Panc1 (cell line): ENCODE results near the gene NFKBIB.

Source experiments
- POLR2AphosphoS5 ChIP-seq: IDR thresholded peaks from 2 replicates; pipeline ENCODE4 v1.6.1; 2012; ENCODE audit warnings: mild to moderate bottlenecking, low read depth, low read length, moderate library complexity
- SIN3A ChIP-seq: IDR thresholded peaks from 2 replicates; pipeline ENCODE4 v1.6.1; 2012; ENCODE audit warnings: low read depth, mild to moderate bottlenecking, low read length, moderate library complexity, borderline replicate concordance; ENCODE audit not compliant: insufficient read depth
- TCF7L2 ChIP-seq: IDR thresholded peaks from 2 replicates; pipeline ENCODE4 v1.6.1; 2011; ENCODE audit warnings: mild to moderate bottlenecking, low read depth, low read length, inconsistent platforms
- TF ChIP-seq, protein P1 (sequence below): fragments of 450-650 bp; IDR thresholded peaks from 2 replicates; pipeline ENCODE4 v1.5.1; 2017; ENCODE audit warnings: mild to moderate bottlenecking

DNA sequence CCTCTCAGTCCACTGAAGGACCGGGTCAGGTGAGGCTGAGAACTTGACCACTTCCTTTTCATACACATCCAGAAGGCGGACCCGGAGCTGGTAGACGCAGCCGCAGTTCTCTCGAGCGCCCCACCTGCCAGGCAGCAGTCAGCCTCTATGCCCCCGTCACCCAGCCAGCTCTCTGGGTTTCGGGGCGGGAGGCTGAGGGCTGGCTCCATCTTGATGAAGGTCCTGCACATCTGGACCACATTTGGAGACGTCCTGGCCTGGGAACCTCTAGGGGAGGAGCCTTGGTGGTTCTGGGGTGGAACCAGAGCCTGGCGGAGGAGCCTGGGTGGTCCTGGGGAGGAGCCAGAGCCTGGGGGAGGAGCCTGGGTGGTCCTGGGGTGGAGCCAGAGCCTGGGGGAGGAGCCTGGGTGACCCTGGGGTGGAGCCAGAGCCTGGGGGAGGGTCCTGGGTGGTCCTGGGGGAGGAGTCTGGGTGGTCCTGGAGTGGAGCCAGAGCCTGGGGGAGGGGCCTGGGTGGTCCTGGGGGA is 45.3 kb downstream of the NFKBIB start:
- TF ChIP-seq, protein P1, sequence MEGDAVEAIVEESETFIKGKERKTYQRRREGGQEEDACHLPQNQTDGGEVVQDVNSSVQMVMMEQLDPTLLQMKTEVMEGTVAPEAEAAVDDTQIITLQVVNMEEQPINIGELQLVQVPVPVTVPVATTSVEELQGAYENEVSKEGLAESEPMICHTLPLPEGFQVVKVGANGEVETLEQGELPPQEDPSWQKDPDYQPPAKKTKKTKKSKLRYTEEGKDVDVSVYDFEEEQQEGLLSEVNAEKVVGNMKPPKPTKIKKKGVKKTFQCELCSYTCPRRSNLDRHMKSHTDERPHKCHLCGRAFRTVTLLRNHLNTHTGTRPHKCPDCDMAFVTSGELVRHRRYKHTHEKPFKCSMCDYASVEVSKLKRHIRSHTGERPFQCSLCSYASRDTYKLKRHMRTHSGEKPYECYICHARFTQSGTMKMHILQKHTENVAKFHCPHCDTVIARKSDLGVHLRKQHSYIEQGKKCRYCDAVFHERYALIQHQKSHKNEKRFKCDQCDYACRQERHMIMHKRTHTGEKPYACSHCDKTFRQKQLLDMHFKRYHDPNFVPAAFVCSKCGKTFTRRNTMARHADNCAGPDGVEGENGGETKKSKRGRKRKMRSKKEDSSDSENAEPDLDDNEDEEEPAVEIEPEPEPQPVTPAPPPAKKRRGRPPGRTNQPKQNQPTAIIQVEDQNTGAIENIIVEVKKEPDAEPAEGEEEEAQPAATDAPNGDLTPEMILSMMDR, result no peak
- TF ChIP-seq POLR2AphosphoS5 (no peak), TCF7L2 (no peak), SIN3A (no peak)
